ENCODE results near the gene FAM170B.

DNA sequence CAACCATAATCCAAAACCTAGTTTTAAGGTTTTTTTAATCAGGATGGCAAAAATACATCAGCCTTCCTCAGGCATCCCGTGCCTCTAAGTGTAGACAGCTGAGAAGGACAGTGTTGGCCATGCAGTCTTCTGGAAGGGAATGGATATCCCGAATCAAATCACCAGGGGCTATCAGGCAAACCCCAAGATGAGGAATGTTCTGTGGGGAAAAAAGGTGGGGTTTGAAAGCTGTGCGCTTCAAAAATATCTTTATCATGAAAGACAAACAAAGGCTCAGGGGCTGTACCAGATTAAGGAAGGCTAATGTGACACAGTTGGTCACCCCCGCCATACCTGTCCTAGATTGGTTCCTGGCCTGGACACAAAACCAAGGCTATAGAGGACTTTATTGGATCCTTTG lies 49.0 kb upstream of the FAM170B start:
- TF ChIP-seq BCL11A (tag by site-specific recombination; IDR thresholded peaks at IDR 0.05; ENCODE audit: low read depth): no peak
- TF ChIP-seq SP7 (tag by site-specific recombination; IDR thresholded peaks at IDR 0.05): no peak
- TF ChIP-seq CTCF (tag by site-specific recombination; IDR thresholded peaks at IDR 0.05): no peak
- TF ChIP-seq ZBTB49 (tag by site-specific recombination; IDR thresholded peaks at IDR 0.05; ENCODE audit: low read depth): no peak
- no peak for TF ChIP-seq ZIC2 (tag by site-specific recombination; IDR thresholded peaks at IDR 0.05)
- TF ChIP-seq ZNF292 (tag by site-specific recombination; IDR thresholded peaks at IDR 0.05; ENCODE audit: borderline replicate concordance, low read depth): no peak
- TF ChIP-seq KLF16 (tag by site-specific recombination; IDR thresholded peaks at IDR 0.05): no peak
- no peak for TF ChIP-seq ZNF423 (tag by site-specific recombination; IDR thresholded peaks at IDR 0.05)
- TF ChIP-seq, protein P1, sequence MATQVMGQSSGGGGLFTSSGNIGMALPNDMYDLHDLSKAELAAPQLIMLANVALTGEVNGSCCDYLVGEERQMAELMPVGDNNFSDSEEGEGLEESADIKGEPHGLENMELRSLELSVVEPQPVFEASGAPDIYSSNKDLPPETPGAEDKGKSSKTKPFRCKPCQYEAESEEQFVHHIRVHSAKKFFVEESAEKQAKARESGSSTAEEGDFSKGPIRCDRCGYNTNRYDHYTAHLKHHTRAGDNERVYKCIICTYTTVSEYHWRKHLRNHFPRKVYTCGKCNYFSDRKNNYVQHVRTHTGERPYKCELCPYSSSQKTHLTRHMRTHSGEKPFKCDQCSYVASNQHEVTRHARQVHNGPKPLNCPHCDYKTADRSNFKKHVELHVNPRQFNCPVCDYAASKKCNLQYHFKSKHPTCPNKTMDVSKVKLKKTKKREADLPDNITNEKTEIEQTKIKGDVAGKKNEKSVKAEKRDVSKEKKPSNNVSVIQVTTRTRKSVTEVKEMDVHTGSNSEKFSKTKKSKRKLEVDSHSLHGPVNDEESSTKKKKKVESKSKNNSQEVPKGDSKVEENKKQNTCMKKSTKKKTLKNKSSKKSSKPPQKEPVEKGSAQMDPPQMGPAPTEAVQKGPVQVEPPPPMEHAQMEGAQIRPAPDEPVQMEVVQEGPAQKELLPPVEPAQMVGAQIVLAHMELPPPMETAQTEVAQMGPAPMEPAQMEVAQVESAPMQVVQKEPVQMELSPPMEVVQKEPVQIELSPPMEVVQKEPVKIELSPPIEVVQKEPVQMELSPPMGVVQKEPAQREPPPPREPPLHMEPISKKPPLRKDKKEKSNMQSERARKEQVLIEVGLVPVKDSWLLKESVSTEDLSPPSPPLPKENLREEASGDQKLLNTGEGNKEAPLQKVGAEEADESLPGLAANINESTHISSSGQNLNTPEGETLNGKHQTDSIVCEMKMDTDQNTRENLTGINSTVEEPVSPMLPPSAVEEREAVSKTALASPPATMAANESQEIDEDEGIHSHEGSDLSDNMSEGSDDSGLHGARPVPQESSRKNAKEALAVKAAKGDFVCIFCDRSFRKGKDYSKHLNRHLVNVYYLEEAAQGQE (tag by site-specific recombination; IDR thresholded peaks at IDR 0.05): no peak
- TF ChIP-seq, protein P2, sequence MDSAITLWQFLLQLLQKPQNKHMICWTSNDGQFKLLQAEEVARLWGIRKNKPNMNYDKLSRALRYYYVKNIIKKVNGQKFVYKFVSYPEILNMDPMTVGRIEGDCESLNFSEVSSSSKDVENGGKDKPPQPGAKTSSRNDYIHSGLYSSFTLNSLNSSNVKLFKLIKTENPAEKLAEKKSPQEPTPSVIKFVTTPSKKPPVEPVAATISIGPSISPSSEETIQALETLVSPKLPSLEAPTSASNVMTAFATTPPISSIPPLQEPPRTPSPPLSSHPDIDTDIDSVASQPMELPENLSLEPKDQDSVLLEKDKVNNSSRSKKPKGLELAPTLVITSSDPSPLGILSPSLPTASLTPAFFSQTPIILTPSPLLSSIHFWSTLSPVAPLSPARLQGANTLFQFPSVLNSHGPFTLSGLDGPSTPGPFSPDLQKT (IDR thresholded peaks at IDR 0.05; ENCODE audit: borderline replicate concordance, low read depth, low read length): no peak
- TF ChIP-seq, protein P3, sequence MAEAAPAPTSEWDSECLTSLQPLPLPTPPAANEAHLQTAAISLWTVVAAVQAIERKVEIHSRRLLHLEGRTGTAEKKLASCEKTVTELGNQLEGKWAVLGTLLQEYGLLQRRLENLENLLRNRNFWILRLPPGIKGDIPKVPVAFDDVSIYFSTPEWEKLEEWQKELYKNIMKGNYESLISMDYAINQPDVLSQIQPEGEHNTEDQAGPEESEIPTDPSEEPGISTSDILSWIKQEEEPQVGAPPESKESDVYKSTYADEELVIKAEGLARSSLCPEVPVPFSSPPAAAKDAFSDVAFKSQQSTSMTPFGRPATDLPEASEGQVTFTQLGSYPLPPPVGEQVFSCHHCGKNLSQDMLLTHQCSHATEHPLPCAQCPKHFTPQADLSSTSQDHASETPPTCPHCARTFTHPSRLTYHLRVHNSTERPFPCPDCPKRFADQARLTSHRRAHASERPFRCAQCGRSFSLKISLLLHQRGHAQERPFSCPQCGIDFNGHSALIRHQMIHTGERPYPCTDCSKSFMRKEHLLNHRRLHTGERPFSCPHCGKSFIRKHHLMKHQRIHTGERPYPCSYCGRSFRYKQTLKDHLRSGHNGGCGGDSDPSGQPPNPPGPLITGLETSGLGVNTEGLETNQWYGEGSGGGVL (tag by site-specific recombination; IDR thresholded peaks at IDR 0.05): no peak
- TF ChIP-seq SETDB1 (IDR thresholded peaks at IDR 0.05; ENCODE audit: insufficient read length, low read length): no peak
- TF ChIP-seq ZNF530 (tag by site-specific recombination; IDR thresholded peaks at IDR 0.05; ENCODE audit: low read depth): no peak
- no peak for TF ChIP-seq ZNF169 (tag by site-specific recombination; IDR thresholded peaks at IDR 0.05)
